NCI-H2107 treated with DMSO at 0.1 percent for 48 hours (cell line): Measurements from ENCODE around the gene IDS.
"Not testable (repeated sequence)": the region's sequence is repeated elsewhere in the genome, so short reads cannot be mapped to it uniquely, and the experiment has no call there.

Source experiments
- DNase-seq: peaks from one replicate; lab custom pipeline; 2025; ENCODE audit not compliant: unreplicated experiment; lab: John Stamatoyannopoulos, UW

The IDS gene

DNA sequence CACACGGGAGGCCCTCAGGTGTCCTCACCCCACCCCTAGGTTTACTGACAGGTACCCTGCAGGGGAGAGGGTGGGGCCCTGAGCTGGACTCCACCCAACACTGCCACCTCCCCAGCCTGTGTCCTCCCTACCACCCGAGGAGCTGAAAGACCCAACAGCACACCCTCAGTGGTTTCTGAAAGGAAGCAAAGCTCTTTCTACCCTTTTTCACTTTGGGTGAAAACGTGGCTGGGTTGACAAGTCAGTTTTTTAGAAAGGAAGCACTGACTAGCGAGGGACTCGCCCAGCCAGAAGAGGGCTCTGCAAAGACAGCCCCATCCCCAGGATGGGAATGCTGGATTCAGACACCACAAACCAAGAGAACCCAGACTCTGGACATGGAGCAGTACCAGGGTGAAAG lies 2.2 kb downstream of the IDS start:
- DNase-seq: not testable (repeated sequence)

DNA sequence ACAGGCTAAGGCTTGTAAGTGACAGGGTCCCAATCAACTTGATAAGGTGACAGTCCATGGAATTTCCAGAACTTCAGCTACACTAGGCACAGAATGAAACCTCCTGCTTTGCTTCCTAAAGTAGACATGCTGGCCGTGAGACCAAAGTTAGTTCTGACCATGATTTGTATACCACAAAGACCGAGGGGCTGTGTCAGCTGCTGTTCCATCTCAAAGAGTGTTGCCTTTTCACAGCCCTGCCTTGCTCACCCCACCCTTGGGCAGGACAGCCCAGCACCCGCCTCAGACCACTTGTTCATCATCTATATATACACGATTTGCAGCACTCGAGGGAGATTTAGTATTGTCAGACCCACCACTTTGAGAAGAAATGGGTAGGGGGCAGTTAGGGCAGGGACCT lies 5.3 kb downstream of the IDS start:
- no peak for DNase-seq

DNA sequence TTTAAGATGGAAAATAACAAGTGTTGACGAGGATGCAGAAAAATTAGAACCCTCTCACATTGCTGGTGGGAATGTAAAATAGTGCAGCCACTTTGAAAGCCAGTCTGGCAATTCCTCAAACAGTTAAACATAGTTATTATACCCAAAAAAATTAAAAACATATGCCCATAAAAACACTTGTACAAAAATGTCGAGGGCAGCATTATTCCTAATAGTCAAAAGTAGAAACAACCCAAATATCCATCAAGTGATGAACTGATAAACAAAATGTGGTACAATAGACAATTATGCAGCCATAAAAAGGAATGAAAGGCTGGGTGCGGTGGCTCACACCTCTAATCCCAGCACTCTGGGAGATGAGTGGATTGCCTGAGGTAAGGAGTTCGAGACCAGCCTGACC lies 6.3 kb downstream of the IDS start:
- no peak for DNase-seq

DNA sequence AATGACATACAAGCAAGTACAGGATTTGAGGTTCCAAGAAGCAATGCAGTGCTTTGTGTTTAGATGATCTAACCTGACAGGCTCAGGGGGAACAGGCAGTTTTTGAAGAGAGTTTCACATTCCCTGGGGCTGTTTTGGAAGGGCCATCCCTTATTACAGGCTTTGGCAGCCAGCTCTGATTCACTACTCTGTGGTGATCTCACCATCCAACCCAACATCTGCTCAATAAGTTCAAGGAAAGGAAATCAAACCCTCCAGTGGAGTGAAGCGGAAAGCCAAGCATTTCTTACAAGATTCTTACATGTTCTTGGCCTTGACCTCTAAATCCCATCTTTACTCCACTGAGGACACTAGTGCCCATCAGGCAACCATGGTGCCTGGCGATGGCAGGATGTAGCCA lies 7.5 kb downstream of the IDS start:
- DNase-seq: no peak

DNA sequence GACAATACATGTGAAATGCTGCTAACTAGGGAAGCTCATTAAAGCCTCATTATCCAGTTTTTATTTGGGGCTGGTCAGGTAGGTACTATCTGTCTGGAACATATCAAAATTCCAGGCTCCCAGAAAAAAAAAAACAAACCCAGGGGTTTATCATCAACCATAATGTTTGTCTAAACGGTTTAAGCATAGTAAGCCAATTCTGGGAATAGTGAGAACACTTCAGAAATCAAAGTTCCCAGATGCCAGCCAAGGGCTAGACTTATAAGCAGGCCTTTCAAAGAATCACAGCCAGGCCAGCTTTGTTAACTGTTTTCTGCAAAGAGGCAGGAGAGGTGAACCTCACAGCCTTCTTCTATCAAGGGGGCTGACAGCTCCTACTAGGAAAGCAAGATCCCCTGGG lies 8.1 kb downstream of the IDS start:
- DNase-seq: no peak

DNA sequence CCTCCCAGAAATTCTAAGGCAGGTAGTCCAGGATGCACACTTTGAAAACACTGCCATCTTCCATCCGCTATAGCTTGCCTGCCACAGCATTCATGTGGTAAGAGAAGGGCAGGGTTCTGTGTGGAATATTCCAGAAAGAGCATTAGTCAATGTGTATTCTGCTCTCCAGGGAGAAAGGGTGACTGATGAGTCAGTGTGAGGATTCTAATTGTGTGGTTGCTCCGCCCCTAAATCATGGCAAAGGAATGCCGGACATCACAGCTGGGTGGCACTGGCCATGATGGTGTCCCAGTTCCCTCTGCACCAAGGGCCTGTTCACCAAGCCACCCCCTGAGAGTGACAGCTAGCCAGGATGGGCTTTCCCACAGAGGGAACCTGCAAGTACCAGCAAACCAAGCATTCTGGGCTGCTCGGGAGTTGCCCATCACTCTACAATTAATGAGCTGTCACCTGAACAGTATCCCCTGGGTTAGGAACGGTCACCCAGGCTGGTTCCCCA lies 9.5 kb downstream of the IDS start:
- no peak for DNase-seq

DNA sequence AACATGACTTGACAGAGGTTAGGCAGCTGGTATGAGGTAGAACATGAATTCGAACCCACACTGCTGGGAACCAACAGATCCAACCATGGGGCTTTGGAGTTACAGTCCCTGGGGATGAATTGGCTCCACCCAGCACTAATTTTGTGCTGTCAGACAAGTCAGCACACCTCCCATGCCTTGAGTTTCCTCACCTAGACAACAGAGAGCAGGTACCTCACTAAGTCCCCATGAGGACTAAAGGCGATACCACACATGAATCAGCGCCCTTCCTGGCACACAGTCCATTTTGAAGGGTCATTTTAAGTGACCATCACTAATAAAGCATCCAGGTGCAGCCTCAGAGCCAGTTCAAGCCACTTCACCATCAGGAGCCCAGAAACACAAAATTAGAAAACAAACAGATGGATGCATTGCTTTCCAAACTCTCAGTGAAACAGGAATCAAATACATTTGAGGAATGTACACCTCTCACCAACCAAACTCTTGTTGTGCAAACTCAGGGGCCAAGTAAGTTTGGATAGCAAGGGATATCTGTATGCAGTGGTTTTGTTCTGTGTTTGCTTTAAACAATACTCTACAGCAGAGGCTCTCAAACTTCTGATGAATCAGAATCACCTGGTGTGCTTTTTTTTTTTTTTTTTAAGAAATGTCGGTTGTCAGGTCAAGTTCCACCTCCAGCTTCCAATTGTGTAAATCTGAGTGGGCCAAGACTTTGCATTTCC lies 10.1 kb downstream of the IDS start:
- DNase-seq: no peak

DNA sequence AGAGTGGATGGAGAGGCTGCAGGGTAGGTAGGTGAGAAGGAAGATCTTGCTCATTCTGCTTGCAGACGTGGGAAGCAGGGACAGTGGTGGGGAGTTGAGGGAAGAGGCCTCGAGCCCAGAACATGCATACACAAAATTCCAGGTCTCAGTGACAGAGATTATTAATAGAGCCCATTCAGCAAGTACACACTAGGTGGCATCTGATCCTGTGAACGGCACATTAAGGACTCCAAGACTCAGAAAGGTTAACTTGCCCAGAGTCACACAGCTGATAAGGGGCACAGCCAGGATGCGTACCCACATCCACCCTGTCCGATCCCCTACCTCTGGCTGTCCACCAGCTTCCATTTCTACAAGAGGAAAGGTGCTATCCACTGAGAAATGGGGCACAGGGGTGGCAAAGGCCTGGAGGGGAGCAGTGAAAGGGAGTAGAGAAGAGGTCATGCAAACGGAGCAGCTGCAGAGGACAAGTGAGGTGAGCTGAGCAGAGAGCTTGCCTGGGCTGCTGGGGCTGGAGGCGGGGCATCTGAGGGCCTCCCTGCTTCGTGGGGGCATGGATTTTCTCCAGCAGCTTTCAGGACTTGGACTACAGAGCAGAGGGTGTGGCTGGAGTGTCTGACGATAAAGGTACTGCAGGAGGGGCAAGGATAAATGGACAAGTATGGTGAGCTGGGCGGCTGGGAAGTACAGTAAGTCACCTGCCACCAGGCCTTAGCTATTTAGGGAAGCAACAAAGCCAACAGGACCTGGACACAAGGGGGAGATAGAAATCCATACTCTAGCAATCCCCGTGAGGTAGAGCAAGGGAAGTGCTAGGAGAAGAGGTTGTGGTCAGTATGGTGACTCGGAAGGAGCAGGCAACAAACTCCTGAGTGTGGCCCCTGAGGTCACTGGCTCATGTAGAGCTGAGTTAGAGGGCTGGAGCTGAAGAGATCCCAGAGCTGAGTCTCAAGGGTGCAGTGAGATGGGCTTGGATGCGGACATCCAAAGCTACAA lies 11.2 kb downstream of the IDS start:
- DNase-seq: no peak

DNA sequence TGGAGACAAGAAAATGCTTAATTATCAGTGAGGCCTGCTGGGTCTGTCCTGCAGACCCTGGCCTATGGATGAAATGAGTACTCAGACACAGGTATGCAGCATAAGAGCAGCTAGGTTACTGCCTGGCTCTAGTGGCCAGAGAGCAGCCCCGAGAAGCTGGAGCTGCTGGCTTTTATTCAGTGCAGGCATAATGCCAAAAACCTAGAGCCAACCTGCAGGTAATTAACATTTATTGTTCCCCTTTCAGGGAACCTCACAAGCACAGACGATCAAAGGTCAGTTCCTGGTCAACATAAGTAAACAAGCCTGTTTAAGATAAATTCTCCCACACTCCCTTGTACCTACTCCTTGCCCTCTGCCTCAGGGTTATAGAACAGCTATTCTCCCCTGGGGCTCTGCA lies 13.3 kb downstream of the IDS start:
- DNase-seq: no peak

DNA sequence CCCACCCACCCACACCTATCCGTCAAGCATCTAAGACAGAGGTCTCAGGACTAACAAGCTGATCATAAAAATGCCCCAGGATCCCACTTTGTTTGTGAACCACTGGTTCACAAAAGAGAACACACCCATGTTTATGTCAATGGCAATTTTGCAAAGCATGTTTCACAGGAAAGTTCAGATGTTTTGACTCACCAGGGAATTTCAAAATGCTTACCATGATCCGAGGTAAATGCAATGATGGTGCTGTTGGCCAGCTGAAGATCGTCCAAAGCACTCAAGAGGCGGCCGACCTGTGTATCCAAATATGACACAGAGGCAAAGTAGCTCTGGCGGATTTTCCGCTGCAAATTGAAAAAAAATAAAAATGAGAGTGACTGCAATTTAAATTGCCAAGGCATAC lies 15.0 kb downstream of the IDS start:
- DNase-seq: no peak

DNA sequence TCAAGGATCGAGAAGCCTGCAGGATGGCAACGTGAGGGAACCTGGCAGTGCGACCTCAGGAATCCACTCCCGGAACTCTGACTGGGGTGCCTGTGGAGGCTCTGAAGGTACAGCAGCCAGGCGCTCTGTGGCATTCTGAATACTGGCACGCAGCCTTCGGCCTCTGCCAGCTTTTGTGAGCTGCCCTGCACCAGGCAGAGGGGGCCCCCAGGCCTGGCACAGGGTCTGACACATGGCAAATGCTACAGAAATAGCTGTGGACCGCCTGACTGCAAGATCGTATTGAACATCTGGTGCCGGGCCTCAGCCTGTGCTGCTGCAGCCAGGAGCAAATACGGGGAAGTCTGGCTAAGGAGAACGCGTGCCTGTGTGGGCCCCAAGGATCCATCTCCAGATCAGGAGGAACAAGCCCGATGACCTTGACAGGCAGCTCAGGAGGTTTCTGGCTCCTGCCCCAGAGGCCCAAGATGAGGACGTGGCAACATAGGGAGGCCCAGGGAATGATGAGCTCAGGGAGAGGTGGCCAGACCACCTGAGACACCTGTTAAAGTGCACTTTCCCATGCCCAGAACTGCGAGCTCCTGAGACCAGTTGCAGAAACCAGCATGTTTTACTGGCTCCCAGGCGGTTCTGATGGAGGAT lies 16.6 kb downstream of the IDS start:
- not testable (repeated sequence) for DNase-seq

DNA sequence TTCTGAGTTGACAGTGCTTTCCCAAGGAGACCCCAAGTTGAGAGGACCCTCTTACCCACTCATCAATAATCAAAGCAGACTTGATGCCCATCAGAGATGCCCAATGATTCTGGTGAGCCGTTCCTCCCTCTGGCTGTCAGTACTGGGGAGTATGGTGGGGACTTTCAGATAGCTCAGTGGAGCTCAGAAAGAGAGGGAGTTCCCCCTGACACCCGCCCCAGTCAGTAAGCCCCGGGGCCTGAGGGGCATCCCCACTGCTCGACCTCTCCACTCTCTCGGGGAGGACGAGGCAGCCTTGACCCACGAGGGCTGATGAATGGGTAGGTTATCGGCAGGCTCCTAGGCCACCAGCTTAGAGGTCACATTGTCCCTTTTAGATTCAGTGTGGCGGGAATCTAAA lies 17.1 kb downstream of the IDS start:
- not testable (repeated sequence) for DNase-seq

DNA sequence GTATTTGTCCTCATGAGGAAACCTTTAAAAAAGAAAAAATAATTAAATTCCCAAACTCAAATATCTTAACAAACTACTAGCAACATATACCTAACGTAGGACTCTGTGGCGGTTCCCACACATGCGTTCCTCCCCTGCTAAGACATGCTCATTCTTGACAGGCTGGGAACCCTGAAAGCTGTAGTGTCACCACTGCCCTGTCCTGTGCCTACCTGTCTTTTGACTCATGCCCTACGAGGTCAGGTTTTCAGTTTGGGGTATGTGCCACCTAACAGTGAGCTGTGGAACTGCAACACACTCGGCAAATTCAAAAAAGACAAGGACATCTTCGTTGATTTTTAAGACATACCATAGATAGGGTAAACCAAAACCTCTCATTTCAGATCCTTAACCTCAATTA lies 17.8 kb downstream of the IDS start:
- no peak for DNase-seq

DNA sequence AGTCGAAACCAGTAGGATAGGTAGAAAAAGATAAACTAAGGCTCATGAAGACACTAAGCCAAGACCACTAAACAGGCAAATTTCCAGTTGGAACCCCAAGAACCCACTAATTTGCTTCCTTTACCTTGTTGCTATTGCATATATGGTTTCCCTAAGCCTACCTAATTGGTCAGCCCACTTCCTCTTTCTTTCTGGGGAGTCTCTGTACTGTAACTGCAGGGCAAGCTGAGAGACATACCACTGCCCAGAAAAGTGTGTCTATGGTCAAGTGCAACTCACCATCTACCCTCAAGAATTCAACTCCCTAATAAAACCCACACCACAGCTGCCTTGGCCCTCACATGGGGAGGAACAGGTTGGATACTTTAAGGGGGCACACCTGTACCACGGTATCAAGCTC lies 28.6 kb downstream of the IDS start:
- DNase-seq: no peak

DNA sequence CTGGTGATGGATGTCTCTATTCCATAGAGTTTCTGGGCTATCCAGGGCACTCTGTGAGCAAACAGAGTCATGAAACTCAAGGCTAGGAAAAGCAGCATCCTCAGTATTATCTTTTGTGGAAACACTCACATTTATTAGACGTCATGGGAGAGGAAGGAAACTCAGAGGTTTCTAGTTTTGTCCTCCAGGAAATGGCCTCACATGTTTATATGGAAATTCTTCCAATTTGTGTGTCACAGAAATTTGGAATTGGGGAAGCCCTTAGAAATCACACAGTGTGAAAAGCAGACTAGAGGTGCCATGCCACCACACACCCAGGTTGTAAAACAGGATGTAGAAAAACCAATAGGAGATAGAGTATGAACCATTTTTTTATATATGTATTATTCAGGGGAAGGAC lies 31.1 kb downstream of the IDS start:
- no peak for DNase-seq

DNA sequence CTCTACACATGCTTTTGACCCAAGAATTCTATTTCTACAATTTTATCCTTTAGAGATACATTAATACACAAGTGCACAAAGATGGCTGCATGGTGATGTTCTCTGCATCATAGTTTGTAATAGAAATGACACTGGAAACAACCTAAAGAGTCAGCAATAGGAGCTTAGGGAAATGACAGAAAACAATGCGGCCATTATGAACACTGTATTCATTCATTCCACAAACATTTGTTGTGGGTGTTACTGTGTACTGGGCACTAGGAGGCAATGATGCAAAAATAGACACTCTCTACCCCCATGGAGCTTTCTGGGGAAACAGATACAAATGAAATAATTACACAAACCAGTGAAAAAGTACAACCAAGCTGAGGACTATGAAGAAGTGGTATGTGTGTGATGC lies 32.0 kb downstream of the IDS start:
- no peak for DNase-seq

DNA sequence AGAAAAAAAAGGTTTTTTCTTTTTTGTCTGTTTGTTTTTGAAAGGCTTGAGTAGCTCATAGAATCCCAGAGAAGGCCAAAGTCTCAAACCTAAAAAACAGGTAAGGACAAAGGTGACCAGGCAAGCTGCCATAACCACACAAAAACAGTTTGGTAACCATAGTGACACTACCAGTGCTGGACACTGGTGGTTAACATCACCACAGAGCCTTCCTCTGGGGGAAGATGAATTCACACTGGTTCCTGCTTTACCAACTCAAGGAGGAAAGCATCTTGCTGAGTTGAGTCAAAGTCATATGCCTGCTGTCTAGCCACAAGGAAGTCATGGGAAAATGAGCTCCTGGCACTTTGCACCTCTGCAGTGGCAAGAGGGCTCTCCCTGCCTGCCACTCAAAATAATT lies 32.5 kb downstream of the IDS start:
- no peak for DNase-seq

DNA sequence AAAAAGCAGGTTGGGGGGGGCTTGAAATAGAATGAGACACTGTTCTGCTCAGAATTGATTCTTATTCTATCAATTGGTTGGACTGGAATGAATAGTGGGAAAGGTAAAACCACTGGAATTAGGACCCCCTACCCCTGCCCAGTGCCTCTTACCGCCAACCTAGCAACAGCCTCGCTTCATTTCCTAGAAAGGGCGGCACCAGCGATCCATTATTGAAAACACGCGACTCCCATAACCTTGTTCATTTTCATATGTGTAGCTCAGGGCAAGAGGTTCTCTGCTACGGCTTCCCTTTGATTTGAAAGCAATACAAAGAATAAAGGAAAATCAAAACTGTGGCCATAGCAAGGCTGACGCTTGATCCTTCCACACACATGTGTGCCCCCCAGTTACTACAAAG lies 33.7 kb downstream of the IDS start:
- DNase-seq: no peak

DNA sequence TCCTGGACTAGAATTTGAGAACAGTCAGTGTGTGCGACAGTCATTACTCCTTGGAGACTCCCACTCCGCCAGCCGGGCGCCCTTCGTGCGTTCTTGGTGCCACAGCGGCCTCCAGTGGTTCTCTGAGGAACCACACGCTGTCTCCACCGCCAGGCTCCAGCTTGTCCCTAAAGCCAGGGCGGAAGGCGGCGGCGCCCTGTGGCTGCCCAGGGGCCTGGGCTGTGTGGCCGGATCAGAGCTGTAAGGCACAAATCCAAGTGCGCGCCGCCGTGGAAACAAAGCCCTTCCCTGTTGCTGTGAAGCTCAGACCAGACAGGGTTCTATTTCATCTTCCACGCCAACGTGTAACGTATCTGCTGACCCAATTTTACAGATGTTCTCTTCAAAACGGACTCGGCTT lies 34.2 kb downstream of the IDS start:
- peak; percentile 57 for DNase-seq

DNA sequence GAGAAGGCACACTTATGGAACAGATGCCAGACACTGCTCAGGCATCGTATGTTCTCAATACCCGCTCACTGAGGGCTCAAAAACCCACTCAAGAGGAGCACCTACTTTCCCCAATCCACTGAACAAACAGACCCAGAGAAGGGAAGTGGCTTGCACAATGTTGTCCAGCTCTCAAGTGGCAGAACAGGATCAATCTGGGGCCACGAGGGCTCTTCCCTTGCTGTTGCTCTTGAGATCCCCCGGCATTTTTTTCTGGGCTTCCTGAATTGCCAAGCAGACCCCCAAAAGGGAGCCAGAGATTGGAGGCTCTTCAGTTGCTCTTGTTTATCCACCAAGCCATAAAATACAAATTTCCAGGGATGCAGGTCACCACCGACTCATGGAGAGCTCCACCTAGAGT lies 35.7 kb downstream of the IDS start:
- DNase-seq: no peak

DNA sequence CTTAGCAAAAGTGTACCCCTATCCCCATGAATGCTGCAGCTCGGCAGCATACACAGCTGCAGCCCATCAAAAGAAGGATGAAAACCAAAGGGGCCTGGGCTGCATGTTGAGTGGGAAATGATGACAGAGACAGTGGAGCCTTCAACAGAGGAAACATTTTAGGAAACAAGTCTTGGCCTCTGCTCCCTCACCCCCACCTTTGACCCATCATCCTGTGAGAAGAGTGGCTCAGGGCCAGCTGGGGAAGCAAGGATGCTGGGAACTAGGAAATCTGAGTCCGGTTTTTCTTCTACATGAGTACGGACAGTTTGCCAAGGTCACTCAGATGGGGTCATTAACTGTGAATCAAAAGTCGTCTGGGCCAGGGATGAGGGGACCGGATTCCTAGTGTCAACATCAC lies 37.2 kb downstream of the IDS start:
- no peak for DNase-seq

DNA sequence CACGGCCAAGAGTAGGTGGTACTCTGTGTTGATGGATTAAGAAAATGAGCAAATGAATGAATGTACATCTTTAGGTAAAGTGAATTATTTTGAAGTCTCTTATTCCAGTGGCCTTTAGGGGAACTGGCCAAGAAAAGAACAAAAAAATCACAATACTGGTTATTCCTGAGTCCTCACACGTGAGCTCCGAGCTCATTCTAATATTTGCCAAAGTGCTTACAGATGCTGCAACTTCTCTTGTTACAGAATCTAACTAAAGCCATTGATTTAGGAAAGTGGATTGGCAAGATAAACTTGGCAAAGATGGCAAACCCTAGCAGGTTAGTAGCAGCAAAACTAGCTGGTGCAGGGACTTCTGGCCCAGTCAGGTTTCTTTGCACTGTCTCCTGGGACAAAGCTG lies 37.6 kb downstream of the IDS start:
- DNase-seq: no peak
